Skeletal muscle satellite cell (primary cell): ENCODE data around the gene GLIPR1.
"Not testable (repeated sequence)": the region's sequence is repeated elsewhere in the genome, so short reads cannot be mapped to it uniquely, and the experiment has no call there.

Source experiments
- H3K27me3 ChIP-seq: 2 replicates; pipeline ENCODE4 v1.7.0; 2013; ENCODE audit warnings: low read length; ENCODE audit not compliant: control insufficient read depth, insufficient read depth
- H3K36me3 ChIP-seq: 2 replicates; pipeline ENCODE4 v1.7.0; 2013; ENCODE audit warnings: mild to moderate bottlenecking, control low read depth, low read length; ENCODE audit not compliant: insufficient read depth
- H3K4me1 ChIP-seq: 2 replicates; pipeline ENCODE4 v1.7.0; 2013; ENCODE audit warnings: low read length; ENCODE audit not compliant: control insufficient read depth, insufficient read depth
- H3K4me2 ChIP-seq: 2 replicates; pipeline ENCODE4 v1.7.0; 2013; ENCODE audit warnings: mild to moderate bottlenecking, low read length
- H3K4me3 ChIP-seq: 2 replicates; pipeline ENCODE4 v1.7.0; 2013; ENCODE audit warnings: low read length
- H3K9ac ChIP-seq: 2 replicates; pipeline ENCODE4 v1.7.0; 2013; ENCODE audit warnings: mild to moderate bottlenecking, low read depth, low read length, moderate library complexity
- H3K9me3 ChIP-seq: replicated peaks from 2 replicates; pipeline ENCODE4 v1.7.0; 2013; ENCODE audit warnings: mild to moderate bottlenecking, control low read depth, low read length

The GLIPR1 gene

DNA sequence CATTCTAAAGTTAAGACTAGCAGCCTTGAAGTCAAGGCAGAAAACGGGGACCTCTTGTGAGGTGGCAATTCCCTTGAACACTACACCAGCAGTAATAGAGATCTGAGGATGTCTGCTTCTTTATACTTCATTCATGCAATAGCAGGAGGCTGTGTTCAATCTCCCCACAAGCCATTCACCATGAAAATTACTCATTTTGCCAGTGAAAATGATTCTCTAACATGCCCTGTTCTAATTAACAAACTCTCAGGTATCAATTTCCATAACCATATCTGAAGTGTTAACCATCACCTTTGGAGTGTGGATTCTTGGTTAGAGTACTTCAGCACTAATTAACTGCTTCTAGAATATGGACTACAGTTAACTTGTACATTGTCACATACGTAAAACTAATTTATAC, 3.4 kb upstream of the GLIPR1 start:
- peaks cover 29% of the 10 kb centered on the region for H3K4me1 ChIP-seq
- H3K36me3 ChIP-seq = no peaks in the 10 kb centered on the region
- no peaks in the 10 kb centered on the region for H3K27me3 ChIP-seq
- H3K4me2 ChIP-seq = no peak overlapping the region
- H3K4me3 ChIP-seq = no peak overlapping the region
- no peak overlapping the region for H3K9ac ChIP-seq
- H3K9me3 ChIP-seq = no peaks in the 10 kb centered on the region

DNA sequence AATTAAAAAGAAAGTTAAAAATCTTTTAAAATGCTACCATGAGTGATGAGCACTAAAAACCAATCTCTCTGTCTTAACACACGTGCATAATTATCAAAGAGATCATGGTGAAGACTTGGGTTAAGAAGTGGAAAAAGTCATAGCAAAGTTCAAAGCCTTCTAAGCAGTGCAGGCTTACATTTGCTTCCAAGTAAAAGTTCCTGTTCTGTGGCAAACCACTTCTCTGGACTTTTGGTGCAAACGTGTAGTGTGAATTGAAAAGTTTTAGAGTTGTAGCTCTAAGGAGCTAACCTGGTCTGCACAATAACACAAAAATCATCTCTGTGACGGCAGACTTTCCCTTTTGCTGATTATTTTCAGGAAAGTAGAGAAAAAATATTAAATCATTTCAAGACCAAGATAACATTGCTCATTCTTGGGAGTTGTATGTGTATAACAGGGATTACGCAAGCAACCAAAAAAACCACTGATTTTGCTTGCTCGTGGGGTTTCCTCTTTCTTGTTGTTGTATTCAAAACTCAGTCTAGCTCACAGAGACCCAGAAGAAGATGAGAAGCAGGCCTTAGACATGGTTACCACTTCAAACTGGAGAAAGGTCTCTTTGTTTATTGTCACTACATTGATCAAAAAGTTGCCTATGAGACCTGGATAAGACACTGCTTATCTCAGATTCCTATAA, 2.3 kb upstream of the GLIPR1 start:
- Histone ChIP-seq H3K27me3 (no peaks in the 10 kb centered on the region), H3K9me3 (no peaks in the 10 kb centered on the region), H3K36me3 (peaks cover 9% of the 10 kb centered on the region), H3K4me1 (peaks cover 40% of the 10 kb centered on the region), H3K4me2 (peak overlapping the region; percentile 10), H3K9ac (no peak overlapping the region), H3K4me3 (no peak overlapping the region)

DNA sequence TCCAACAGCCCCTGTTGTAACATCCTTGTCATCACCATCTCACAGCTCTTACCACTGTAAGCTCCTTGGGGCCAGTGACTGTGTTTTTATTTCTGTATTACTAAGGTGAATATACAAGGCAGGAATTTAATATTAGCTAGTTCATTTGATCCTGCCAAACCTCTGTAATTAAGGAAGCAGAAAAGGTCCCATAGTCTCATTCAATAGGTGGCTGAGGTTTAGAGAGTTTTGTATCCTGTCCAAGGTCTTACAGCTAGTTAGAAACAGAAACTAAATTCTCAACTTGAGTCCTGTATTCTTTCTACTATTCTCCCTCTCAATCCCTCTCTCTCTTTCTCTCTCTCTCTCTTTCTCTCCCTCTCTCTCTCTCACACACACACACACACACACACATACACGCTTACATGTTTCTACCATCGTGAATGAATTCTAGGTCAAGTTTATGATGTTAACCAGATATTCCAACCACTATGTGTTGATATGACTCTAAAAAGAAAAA, 543 bp upstream of the GLIPR1 start:
- Histone ChIP-seq H3K4me1 (peaks cover 57% of the 10 kb centered on the region), H3K9ac (peak overlapping the region; percentile 78), H3K9me3 (no peaks in the 10 kb centered on the region)

DNA sequence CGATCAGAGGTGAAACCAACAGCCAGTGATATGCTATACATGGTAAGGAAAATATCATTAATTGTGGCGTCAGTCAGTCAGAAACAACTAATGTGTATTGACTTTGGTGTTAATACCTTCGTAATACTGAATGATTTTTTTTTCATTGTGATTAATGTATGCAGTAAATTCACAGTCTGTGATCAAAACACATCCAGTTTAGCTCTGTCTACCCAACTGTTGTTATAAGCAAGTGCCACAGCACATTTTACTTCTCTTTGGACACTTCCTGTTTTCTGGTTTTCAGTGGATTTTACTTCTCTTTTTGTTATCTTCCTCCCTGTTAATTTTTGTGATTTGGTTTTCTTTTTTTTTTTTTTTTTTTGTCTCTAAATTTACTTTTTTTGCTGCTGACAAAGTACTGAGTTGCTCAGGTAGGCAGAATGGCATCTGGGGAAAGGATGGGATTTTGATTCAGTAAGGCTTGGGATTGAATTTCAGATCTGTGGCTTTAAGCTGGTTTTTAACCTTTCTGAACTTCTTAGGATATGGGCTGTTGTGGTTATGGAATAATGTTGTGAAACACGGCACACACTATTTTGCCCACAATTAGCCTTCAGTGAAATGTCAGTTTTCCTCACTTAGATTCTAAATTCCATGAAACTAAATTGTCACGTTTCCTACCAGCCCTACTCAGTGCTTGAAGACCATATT, 604 bp downstream of the GLIPR1 start:
- Histone ChIP-seq H3K9me3 (no peaks in the 10 kb centered on the region), H3K4me3 (peak overlapping the region; percentile 72), H3K4me2 (peak overlapping the region; percentile 83), H3K27me3 (no peaks in the 10 kb centered on the region), H3K36me3 (peaks cover 31% of the 10 kb centered on the region), H3K4me1 (peaks cover 60% of the 10 kb centered on the region), H3K9ac (peak overlapping the region; percentile 87)

More for the DNA sequence above, 543 bp upstream of the GLIPR1 start:
- no peaks in the 10 kb centered on the region for H3K27me3 ChIP-seq
- H3K4me3 ChIP-seq = peak overlapping the region; percentile 58
- H3K4me2 ChIP-seq = peak overlapping the region; percentile 77
- H3K36me3 ChIP-seq = peaks cover 24% of the 10 kb centered on the region

DNA sequence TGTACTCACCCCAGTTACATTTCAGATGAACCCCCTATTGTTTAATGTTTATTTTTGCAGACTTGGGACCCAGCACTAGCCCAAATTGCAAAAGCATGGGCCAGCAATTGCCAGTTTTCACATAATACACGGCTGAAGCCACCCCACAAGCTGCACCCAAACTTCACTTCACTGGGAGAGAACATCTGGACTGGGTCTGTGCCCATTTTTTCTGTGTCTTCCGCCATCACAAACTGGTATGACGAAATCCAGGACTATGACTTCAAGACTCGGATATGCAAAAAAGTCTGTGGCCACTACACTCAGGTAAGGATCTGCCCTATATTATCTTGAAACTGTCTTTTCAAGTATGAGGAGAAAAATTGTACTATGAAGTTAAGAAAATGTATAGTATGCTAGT, 1.2 kb downstream of the GLIPR1 start:
- Histone ChIP-seq H3K27me3 (no peaks in the 10 kb centered on the region), H3K4me3 (peak overlapping the region; percentile 72), H3K4me1 (peaks cover 60% of the 10 kb centered on the region), H3K9ac (peak overlapping the region; percentile 87), H3K36me3 (peaks cover 37% of the 10 kb centered on the region), H3K9me3 (no peaks in the 10 kb centered on the region), H3K4me2 (peak overlapping the region; percentile 83)

DNA sequence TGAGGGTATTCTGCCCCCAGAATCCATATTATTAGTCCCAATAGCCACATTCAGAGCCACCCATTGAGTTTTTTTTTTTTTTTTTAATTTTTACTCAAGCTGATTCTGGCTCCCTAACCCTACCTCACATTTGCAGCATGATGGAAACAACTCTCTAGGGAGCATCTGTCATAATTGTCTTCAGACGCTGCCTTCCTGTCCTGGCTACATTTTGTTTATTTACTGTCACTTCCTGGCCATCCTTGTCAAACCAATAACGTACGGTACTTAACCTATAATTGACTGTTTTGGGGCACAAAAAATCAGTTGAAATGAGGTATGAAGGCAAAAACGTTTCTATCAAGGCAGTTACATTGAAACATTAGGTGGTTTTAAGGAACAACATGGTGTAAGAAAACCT, 2.1 kb downstream of the GLIPR1 start:
- peaks cover 60% of the 10 kb centered on the region for H3K4me1 ChIP-seq
- H3K9me3 ChIP-seq = no peaks in the 10 kb centered on the region
- H3K4me2 ChIP-seq = peak overlapping the region; percentile 83
- peak overlapping the region; percentile 72 for H3K4me3 ChIP-seq
- H3K27me3 ChIP-seq = no peaks in the 10 kb centered on the region
- peak overlapping the region; percentile 87 for H3K9ac ChIP-seq
- H3K36me3 ChIP-seq = peaks cover 46% of the 10 kb centered on the region

DNA sequence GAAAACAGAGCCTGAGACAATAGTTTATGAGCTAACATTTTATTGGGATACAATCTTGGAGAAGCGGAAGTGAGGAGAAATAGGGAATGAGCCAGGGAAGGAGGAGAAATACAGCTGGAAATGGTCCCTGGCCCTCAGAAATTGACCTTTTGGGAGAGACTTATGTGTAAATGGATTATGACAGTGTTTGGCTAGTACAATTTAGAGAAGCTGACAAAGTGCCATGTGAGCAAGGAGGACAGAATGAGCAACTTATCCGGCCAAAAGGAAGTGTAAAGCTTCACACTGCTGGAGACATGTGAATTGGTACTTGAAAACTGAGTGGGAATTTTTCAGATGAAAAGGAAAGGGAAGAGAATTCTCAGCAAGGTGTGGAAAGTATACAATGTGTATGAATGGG, 2.9 kb downstream of the GLIPR1 start:
- H3K9ac ChIP-seq = peak overlapping the region; percentile 87
- H3K4me1 ChIP-seq = peaks cover 55% of the 10 kb centered on the region
- H3K4me2 ChIP-seq = peak overlapping the region; percentile 83
- H3K4me3 ChIP-seq = peak overlapping the region; percentile 72
- peaks cover 46% of the 10 kb centered on the region for H3K36me3 ChIP-seq
- H3K27me3 ChIP-seq = no peaks in the 10 kb centered on the region
- no peaks in the 10 kb centered on the region for H3K9me3 ChIP-seq

DNA sequence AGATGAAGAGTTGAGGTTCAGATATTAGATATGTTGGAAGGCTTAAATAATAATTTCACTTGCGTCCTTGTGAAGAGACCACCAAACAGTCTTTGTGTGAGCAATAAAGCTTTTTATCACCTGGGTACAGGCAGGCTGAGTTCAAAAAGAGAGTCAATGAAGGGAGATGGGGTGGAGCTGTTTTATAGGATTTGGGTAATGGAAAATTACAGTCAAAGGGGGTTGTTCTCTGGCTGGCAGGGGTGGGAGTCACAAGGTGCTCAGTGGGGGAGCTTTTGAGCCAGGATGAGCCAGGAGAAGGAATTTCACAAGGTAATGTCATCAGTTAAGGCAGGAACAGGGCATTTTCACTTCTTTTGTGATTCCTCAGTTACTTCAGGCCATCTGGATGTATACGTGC, 3.9 kb downstream of the GLIPR1 start:
- Histone ChIP-seq H3K4me2 (peak overlapping the region; percentile 83), H3K4me3 (peak overlapping the region; percentile 72), H3K4me1 (peaks cover 55% of the 10 kb centered on the region), H3K36me3 (peaks cover 52% of the 10 kb centered on the region)
- H3K27me3 ChIP-seq, H3K9ac ChIP-seq, H3K9me3 ChIP-seq: not testable (repeated sequence)

DNA sequence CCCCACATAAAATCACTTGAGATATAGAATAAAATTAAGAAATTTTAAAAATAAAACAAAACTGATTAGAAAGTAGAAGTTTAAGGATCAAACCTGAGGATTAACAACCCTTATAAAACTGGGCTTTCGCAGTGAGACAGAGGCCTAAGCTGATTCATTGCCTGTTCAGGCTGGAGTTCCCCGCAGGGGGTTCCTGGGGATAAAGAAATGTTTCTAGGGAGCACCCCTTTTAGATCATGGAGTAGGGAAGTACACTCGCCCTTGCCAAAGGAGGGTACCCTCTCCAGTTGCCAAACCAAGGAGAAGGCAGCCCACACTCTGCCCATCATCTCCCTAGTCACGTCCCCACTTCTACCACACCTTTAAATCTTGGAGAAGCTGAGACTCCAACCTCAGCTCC, 6.8 kb downstream of the GLIPR1 start:
- Histone ChIP-seq H3K4me3 (no peak overlapping the region), H3K9ac (no peak overlapping the region), H3K27me3 (no peaks in the 10 kb centered on the region), H3K9me3 (no peaks in the 10 kb centered on the region), H3K4me2 (no peak overlapping the region), H3K36me3 (peaks cover 65% of the 10 kb centered on the region), H3K4me1 (peaks cover 49% of the 10 kb centered on the region)

DNA sequence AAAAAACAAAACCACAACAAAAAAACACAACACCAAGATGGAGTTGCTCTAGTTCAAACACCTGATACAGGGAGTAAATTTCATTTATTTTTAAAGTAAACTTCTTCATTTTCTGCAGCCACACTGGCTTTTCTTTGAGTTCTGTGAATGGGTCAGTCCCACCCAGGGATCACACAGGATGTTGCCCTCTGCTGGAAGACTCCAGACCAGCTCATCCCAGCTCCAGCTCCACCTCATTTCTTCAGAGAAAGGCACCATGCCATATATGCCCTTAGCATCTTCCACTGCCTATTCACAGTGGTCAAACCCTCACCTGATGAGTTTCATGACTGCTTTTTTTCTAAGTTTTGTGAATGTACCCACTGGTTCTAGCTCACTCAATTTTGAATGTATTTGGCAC, 8.0 kb downstream of the GLIPR1 start:
- H3K4me2 ChIP-seq = peak overlapping the region; percentile 34
- no peaks in the 10 kb centered on the region for H3K9me3 ChIP-seq
- no peak overlapping the region for H3K4me3 ChIP-seq
- H3K27me3 ChIP-seq = no peaks in the 10 kb centered on the region
- peaks cover 64% of the 10 kb centered on the region for H3K36me3 ChIP-seq
- peaks cover 36% of the 10 kb centered on the region for H3K4me1 ChIP-seq
- H3K9ac ChIP-seq = no peak overlapping the region

DNA sequence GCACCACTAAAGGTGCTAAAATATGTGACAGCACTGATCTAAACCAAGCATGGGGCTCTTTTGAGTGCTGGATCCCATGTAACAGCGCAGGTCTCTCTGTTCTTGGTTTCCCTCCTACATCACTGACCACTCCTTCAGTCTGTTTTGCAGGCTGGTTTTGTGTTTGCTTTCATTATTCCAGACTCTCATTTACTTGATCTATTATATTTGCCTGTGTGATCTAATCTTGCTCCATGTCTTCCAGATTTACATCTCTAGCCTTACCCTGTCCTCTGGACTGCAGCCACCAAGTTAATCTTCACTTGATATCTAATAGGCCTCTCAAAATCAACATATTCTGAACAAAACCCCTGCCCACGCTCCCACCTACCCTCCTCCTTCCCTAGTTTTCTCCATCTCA, 8.6 kb downstream of the GLIPR1 start:
- Histone ChIP-seq H3K4me3 (no peak overlapping the region), H3K4me1 (peaks cover 30% of the 10 kb centered on the region), H3K4me2 (peak overlapping the region; percentile 34), H3K9ac (peak overlapping the region; percentile 3), H3K27me3 (no peaks in the 10 kb centered on the region), H3K9me3 (no peaks in the 10 kb centered on the region), H3K36me3 (peaks cover 64% of the 10 kb centered on the region)
